Suprapubic skin (tissue), 4 donors: ENCODE measurements around the gene VASP. TPM values are rescaled to one million over a fixed set of nuclear protein-coding genes. Genes with fewer than 3 reads are reported as not detected.

ENCODE experiments used
- DNase-seq, 2 donors: peaks; one replicate each; pipeline ENCODE4 v3.0.0-alpha.2; 2019; ENCODE audit warnings: low spot score in 2 of 2
- H3K27ac ChIP-seq: fragments of 200-600 bp; sonication (generic); one replicate; pipeline ENCODE4 v1.5.1; 2019
- H3K27me3 ChIP-seq: fragments of 200-600 bp; sonication (generic); one replicate; pipeline ENCODE4 v1.5.1; 2019
- H3K36me3 ChIP-seq: fragments of 200-600 bp; sonication (generic); one replicate; pipeline ENCODE4 v1.5.1; 2019
- H3K4me1 ChIP-seq: fragments of 200-600 bp; sonication (generic); one replicate; pipeline ENCODE4 v1.5.1; 2019
- H3K4me3 ChIP-seq: fragments of 200-600 bp; sonication (generic); one replicate; pipeline ENCODE4 v1.5.1; 2019; ENCODE audit warnings: mild to moderate bottlenecking
- H3K9me3 ChIP-seq: fragments of 200-600 bp; sonication (generic); one replicate; pipeline ENCODE4 v1.5.1; 2019
- EP300 ChIP-seq: sonication (generic); formaldehyde crosslinking; IDR thresholded peaks from one replicate; pipeline ENCODE4 v1.6.1; 2017; ENCODE audit warnings: antibody characterized with exemption
- POLR2A ChIP-seq, 2 donors: fragments of 450-650 bp; IDR thresholded peaks; one replicate each; pipeline ENCODE4 v1.6.1; 2017; ENCODE audit warnings: antibody characterized with exemption in 2 of 2, mild to moderate bottlenecking in 2 of 2, moderate library complexity in 2 of 2
- POLR2AphosphoS5 ChIP-seq, 3 donors: sonication (generic); formaldehyde crosslinking; IDR thresholded peaks; one replicate each; pipeline ENCODE4 v1.6.1; 2017; ENCODE audit warnings: antibody characterized with exemption in 3 of 3
- WGBS: methylation state at CpG from one replicate; pipeline ENCODE4 v1.1.5; 2018; 5-methylcytosine and 5-hydroxymethylcytosine counted together
- total RNA-seq, 4 donors: library from RNA; depleted of rRNA; stranded (reverse); fragments of >200 nt; gene quantifications; one replicate each; pipeline ENCODE4 v1.1.0, GENCODE V29; 2016
- TF ChIP-seq, protein P1 (sequence below), 2 donors: fragments of 200-600 bp in 1 of 2; fragments of 450-650 bp in 1 of 2; sonication (generic) in 1 of 2; IDR thresholded peaks; one replicate each; pipeline ENCODE4 v1.5.1; 2016 to 2019; ENCODE audit warnings: antibody characterized with exemption in 2 of 2, mild to moderate bottlenecking in 1 of 2, moderate library complexity in 1 of 2

Gene VASP
- total RNA-seq, 4 donors from 2014 or later = 34.8 to 51.3 (median 43.6) TPM

DNA sequence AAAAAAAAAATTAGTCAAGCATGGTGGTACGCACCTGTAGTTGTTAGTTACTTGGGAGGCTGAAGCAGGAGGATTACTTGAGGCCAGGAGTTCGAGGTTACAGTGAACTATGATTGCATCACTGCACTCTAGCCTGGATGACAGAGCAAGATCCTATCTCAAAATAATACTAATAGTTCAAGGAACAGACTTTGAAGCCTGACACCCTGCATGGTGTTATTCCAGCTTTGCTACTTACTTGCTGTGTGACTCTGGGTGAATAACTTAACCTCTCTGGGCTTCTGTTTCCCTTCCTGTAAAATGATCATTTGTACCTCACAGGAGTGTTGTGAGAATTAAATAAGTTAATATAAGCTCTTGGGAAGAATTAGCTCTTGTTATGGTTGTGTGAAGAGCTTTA, 43.0 kb upstream of the VASP start:
- Histone ChIP-seq H3K27me3 (no peaks in the 10 kb centered on the region), H3K4me1 (peaks cover 19% of the 10 kb centered on the region), H3K36me3 (no peaks in the 10 kb centered on the region), H3K27ac (no peak overlapping the region), H3K4me3 (no peak overlapping the region), H3K9me3 (no peaks in the 10 kb centered on the region)
- TF ChIP-seq POLR2A (IDR thresholded peaks at IDR 0.05) (no peak), POLR2AphosphoS5 (IDR thresholded peaks at IDR 0.05) (no peak), EP300 (no peak)
- TF ChIP-seq, protein P1, sequence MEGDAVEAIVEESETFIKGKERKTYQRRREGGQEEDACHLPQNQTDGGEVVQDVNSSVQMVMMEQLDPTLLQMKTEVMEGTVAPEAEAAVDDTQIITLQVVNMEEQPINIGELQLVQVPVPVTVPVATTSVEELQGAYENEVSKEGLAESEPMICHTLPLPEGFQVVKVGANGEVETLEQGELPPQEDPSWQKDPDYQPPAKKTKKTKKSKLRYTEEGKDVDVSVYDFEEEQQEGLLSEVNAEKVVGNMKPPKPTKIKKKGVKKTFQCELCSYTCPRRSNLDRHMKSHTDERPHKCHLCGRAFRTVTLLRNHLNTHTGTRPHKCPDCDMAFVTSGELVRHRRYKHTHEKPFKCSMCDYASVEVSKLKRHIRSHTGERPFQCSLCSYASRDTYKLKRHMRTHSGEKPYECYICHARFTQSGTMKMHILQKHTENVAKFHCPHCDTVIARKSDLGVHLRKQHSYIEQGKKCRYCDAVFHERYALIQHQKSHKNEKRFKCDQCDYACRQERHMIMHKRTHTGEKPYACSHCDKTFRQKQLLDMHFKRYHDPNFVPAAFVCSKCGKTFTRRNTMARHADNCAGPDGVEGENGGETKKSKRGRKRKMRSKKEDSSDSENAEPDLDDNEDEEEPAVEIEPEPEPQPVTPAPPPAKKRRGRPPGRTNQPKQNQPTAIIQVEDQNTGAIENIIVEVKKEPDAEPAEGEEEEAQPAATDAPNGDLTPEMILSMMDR (IDR thresholded peaks at IDR 0.05) = no peak
- 95% methylated on average over 2 of the region's 2 CpGs for WGBS
- DNase-seq = no peak

DNA sequence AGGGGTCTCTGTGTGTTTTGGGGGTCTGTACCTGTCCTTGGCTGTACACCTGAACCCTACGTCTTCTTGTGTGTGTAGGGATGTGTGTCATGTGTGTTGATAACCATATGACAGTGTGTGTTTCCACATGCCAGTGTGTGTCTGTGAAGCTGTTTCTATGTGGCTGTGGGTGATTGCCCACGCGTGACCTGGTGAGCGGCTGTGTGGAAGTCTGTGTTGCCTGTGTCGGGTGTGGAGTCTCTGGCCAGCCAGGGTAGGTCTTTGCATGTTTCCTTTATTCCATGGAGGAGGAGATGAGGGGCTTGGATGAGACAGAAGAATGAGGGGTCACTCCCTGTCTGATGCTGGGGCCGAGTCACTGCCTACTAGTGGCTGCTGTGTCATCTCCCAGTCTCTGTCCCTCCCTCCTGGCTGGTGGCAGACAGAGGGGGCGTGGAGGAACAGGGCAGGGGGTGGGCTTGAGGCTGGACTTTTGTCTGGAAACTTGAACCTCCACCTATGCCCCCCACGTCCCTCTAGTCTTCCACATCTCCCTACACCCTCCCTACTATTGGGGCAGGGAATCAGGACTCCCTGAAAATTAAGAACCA, 42.3 kb upstream of the VASP start:
- Histone ChIP-seq H3K9me3 (no peaks in the 10 kb centered on the region), H3K4me3 (no peak overlapping the region), H3K4me1 (peaks cover 20% of the 10 kb centered on the region), H3K36me3 (no peaks in the 10 kb centered on the region), H3K27me3 (no peaks in the 10 kb centered on the region), H3K27ac (no peak overlapping the region)
- TF ChIP-seq POLR2AphosphoS5 (IDR thresholded peaks at IDR 0.05) (no peak), POLR2A (IDR thresholded peaks at IDR 0.05) (no peak), EP300 (no peak)
- TF ChIP-seq, protein P1 (IDR thresholded peaks at IDR 0.05) = no peak
- WGBS = 75% methylated on average over 8 of the region's 8 CpGs
- DNase-seq = no peak

DNA sequence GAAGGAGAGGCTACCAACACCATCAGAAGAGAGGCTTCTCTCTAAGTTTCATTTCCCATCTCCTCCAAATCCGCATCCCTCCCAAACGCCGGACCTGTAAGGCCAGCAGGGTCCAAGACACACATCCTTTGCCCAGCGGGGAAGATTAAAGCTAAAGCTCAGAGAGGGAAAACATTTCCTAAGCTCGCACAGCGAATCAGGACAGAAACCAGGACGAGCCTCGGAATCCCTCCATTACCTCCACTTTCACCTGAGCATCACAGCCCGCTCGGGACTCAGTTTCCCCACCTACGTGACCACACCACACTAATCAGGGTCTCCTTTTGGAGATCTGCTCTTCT, 40.2 kb upstream of the VASP start:
- DNase-seq = no peak
- Histone ChIP-seq H3K9me3 (no peaks in the 10 kb centered on the region), H3K27ac (peak overlapping the region; percentile 96), H3K27me3 (no peaks in the 10 kb centered on the region), H3K36me3 (no peaks in the 10 kb centered on the region), H3K4me1 (peaks cover 32% of the 10 kb centered on the region), H3K4me3 (peak overlapping the region; percentile 89)
- 2% methylated on average over 11 of the region's 11 CpGs for WGBS
- TF ChIP-seq POLR2AphosphoS5 (IDR thresholded peaks at IDR 0.05) = no peak
- no peak for TF ChIP-seq EP300
- TF ChIP-seq, protein P1 (IDR thresholded peaks at IDR 0.05) = no peak
- TF ChIP-seq POLR2A (IDR thresholded peaks at IDR 0.05) = no peak

DNA sequence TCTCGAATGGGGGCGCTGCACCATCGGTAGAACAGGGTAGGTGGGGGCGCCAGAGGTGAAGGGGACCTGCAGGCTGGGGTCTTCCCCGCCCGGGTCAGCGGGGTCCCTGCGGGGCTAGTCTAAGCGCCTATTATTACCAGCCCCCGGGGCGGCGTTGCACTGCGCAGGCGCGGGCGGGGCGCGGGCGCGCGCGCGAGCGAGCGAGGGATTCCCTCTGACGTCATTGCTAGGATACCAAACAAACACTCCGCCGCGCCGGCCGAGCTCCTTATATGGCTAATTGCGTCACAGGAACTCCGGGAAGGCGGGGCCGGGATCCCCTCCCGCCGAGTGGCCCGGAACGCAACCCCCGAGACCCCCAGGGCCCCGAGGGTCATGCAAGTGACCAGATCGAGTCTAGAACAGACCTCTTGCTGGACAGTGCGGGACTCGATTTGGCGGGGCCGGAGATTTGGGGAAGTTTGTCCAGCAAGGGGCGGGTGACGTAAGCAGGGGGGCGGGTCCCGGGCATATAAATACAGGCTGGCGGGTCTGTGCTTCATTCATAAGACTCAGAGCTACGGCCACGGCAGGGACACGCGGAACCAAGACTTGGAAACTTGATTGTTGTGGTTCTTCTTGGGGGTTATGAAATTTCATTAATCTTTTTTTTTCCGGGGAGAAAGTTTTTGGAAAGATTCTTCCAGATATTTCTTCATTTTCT, 39.7 kb upstream of the VASP start, which contains the start of gene FOSB:
TSS of gene FOSB (plus strand) at position 541 of the 703 bp plus-strand sequence. CDS start 591 bp downstream, outside the sequence.
- Histone ChIP-seq H3K4me3 (peak within 1 kb of the TSS; percentile 89), H3K36me3 (peaks cover 4% of the 10 kb centered on the region), H3K27me3 (no peaks in the 10 kb centered on the region), H3K27ac (peak within 1 kb of the TSS; percentile 96), H3K9me3 (no peaks in the 10 kb centered on the region), H3K4me1 (peaks cover 37% of the 10 kb centered on the region)
- 0% methylated on average over 40 of the region's 56 CpGs for WGBS
- peak; percentile 98 to 99 for DNase-seq
- peak; percentile 83 to 98 (median 90) for TF ChIP-seq POLR2AphosphoS5 (IDR thresholded peaks at IDR 0.05)
- peak; percentile 52 for TF ChIP-seq EP300
- TF ChIP-seq, protein P1 (IDR thresholded peaks at IDR 0.05) = no peak
- TF ChIP-seq POLR2A (IDR thresholded peaks at IDR 0.05) = peak; percentile 93 to 99

DNA sequence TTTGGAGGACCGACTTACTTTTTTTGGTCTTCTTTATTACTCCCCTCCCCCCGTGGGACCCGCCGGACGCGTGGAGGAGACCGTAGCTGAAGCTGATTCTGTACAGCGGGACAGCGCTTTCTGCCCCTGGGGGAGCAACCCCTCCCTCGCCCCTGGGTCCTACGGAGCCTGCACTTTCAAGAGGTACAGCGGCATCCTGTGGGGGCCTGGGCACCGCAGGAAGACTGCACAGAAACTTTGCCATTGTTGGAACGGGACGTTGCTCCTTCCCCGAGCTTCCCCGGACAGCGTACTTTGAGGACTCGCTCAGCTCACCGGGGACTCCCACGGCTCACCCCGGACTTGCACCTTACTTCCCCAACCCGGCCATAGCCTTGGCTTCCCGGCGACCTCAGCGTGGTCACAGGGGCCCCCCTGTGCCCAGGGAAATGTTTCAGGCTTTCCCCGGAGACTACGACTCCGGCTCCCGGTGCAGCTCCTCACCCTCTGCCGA, 39.1 kb upstream of the VASP start:
- under 1% methylated on average over 31 of the region's 31 CpGs for WGBS
- Histone ChIP-seq H3K36me3 (peaks cover 10% of the 10 kb centered on the region), H3K4me1 (peaks cover 40% of the 10 kb centered on the region), H3K27me3 (no peaks in the 10 kb centered on the region), H3K27ac (peak overlapping the region; percentile 96), H3K4me3 (peak overlapping the region; percentile 89), H3K9me3 (no peaks in the 10 kb centered on the region)
- DNase-seq = peak in 1 of 2 donors; percentile 89
- TF ChIP-seq POLR2A (IDR thresholded peaks at IDR 0.05) (no peak), POLR2AphosphoS5 (IDR thresholded peaks at IDR 0.05) (no peak), EP300 (no peak)
- TF ChIP-seq, protein P1 (IDR thresholded peaks at IDR 0.05) = no peak
